Panc1 (cell line): ENCODE results near the gene FTSJ3.

Experiments used
- CTCF ChIP-seq: fragments of 450-650 bp; IDR thresholded peaks from 2 replicates; pipeline ENCODE4 v1.5.1; 2017; ENCODE audit warnings: mild to moderate bottlenecking
- POLR2AphosphoS5 ChIP-seq: IDR thresholded peaks from 2 replicates; pipeline ENCODE4 v1.6.1; 2012; ENCODE audit warnings: mild to moderate bottlenecking, low read depth, low read length, moderate library complexity
- TF ChIP-seq, protein P1 (sequence below), 2 experiments: IDR thresholded peaks; 2 replicates each; pipeline ENCODE4 v1.6.1; 2011 to 2012; ENCODE audit warnings: low read depth in 2 of 2, control low read depth in 1 of 2, low read length in 1 of 2, mild to moderate bottlenecking in 1 of 2, moderate library complexity in 1 of 2; ENCODE audit not compliant: insufficient read depth in 1 of 2

GRCh38 chr17:63838631-63839171 is 11.2 kb upstream of the FTSJ3 start:
- TF ChIP-seq POLR2AphosphoS5: no peak
- no peak for TF ChIP-seq CTCF
- TF ChIP-seq, protein P1, sequence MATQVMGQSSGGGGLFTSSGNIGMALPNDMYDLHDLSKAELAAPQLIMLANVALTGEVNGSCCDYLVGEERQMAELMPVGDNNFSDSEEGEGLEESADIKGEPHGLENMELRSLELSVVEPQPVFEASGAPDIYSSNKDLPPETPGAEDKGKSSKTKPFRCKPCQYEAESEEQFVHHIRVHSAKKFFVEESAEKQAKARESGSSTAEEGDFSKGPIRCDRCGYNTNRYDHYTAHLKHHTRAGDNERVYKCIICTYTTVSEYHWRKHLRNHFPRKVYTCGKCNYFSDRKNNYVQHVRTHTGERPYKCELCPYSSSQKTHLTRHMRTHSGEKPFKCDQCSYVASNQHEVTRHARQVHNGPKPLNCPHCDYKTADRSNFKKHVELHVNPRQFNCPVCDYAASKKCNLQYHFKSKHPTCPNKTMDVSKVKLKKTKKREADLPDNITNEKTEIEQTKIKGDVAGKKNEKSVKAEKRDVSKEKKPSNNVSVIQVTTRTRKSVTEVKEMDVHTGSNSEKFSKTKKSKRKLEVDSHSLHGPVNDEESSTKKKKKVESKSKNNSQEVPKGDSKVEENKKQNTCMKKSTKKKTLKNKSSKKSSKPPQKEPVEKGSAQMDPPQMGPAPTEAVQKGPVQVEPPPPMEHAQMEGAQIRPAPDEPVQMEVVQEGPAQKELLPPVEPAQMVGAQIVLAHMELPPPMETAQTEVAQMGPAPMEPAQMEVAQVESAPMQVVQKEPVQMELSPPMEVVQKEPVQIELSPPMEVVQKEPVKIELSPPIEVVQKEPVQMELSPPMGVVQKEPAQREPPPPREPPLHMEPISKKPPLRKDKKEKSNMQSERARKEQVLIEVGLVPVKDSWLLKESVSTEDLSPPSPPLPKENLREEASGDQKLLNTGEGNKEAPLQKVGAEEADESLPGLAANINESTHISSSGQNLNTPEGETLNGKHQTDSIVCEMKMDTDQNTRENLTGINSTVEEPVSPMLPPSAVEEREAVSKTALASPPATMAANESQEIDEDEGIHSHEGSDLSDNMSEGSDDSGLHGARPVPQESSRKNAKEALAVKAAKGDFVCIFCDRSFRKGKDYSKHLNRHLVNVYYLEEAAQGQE (IDR thresholded peaks at IDR 0.05; ENCODE audit: insufficient read depth in 1 of 2, low read depth in 2 of 2, low read length in 1 of 2): no peak
